HepG2 (cell line): ENCODE data around the gene MSI2. TPM values are rescaled to one million over a fixed set of nuclear protein-coding genes. Genes with fewer than 3 reads are reported as not detected.

ENCODE experiments used
- ASH2L ChIP-seq: fragments of 300-600, 200-600 bp; sonication (generic); IDR thresholded peaks from 2 replicates; pipeline ENCODE4 v1.7.0; 2017; ENCODE audit warnings: low read depth, mild to moderate bottlenecking, moderate library complexity, mixed read lengths, low read length; ENCODE audit not compliant: insufficient read length
- HNRNPLL ChIP-seq: fragments of 200-400 bp; formaldehyde crosslinking; IDR thresholded peaks from 2 replicates; pipeline ENCODE4 v1.6.1; 2017; ENCODE audit warnings: mild to moderate bottlenecking, low read depth, low read length; ENCODE audit not compliant: poor library complexity, severe bottlenecking
- KDM4B ChIP-seq: sonication (generic); formaldehyde crosslinking; IDR thresholded peaks from 2 replicates; pipeline ENCODE4 v1.4.0; 2020; ENCODE audit warnings: missing genetic modification reagents
- KMT2A ChIP-seq: sonication (generic); formaldehyde crosslinking; IDR thresholded peaks from 2 replicates; pipeline ENCODE4 v1.4.0; 2020; ENCODE audit warnings: missing genetic modification reagents
- MEF2D ChIP-seq: sonication (generic); formaldehyde crosslinking; IDR thresholded peaks from 2 replicates; pipeline ENCODE4 v1.5.1; 2020; ENCODE audit warnings: mild to moderate bottlenecking, missing genetic modification reagents
- MLLT10 ChIP-seq: sonication (generic); formaldehyde crosslinking; IDR thresholded peaks from 2 replicates; pipeline ENCODE4 v1.4.0; 2020; ENCODE audit warnings: missing genetic modification reagents
- SP5 ChIP-seq: IDR thresholded peaks from 2 replicates; pipeline ENCODE4 v1.6.1; 2016; ENCODE audit warnings: low read depth, borderline replicate concordance
- SRF ChIP-seq: IDR thresholded peaks from 2 replicates; pipeline ENCODE4 v1.6.1; 2011; ENCODE audit warnings: mild to moderate bottlenecking, low read depth, low read length, moderate library complexity
- TBX2 ChIP-seq: sonication (generic); formaldehyde crosslinking; IDR thresholded peaks from 2 replicates; pipeline ENCODE4 v1.5.0; 2020; ENCODE audit warnings: missing genetic modification reagents, mild to moderate bottlenecking, borderline replicate concordance
- ZFP36 ChIP-seq: fragments of 150-350 bp; IDR thresholded peaks from 2 replicates; pipeline ENCODE4 v1.6.1; 2018; ENCODE audit warnings: borderline replicate concordance, low read length, low read depth; ENCODE audit not compliant: partially characterized antibody
- ZFY ChIP-seq: sonication (generic); formaldehyde crosslinking; IDR thresholded peaks from 2 replicates; pipeline ENCODE4 v1.4.0; 2020; ENCODE audit warnings: missing genetic modification reagents
- ZNF12 ChIP-seq: sonication (generic); formaldehyde crosslinking; IDR thresholded peaks from 2 replicates; pipeline ENCODE4 v1.5.0; 2020; ENCODE audit warnings: missing genetic modification reagents
- ZNF333 ChIP-seq: sonication (generic); formaldehyde crosslinking; IDR thresholded peaks from 2 replicates; pipeline ENCODE4 v1.4.0; 2020; ENCODE audit warnings: mild to moderate bottlenecking, missing genetic modification reagents, borderline replicate concordance
- ZNF776 ChIP-seq: sonication (generic); formaldehyde crosslinking; IDR thresholded peaks from 2 replicates; pipeline ENCODE4 v1.4.0; 2020; ENCODE audit warnings: mild to moderate bottlenecking, missing genetic modification reagents
- ZNF839 ChIP-seq: sonication (generic); formaldehyde crosslinking; IDR thresholded peaks from 2 replicates; pipeline ENCODE4 v1.4.0; 2020; ENCODE audit warnings: missing genetic modification reagents, mild to moderate bottlenecking, borderline replicate concordance
- ZSCAN29 ChIP-seq: sonication (generic); formaldehyde crosslinking; conservative IDR thresholded peaks from 2 replicates; pipeline ENCODE4 v1.4.0; 2020; ENCODE audit warnings: mild to moderate bottlenecking, missing genetic modification reagents
- polyA plus RNA-seq, 8 experiments: library from polyadenylated mRNA; depleted of rRNA in 3 of 8; stranded (reverse) in 7 of 8; unstranded in 1 of 8; fragments of >200 nt; fragmentation: Illumina TruSeq in 4 of 8; extraction: Trizol in 4 of 8; gene quantifications; 2 replicates each; pipeline versions ENCODE4 v1.2.1 to v1.2.3, GENCODE V29; 2011 to 2016; ENCODE audit warnings: low read depth in 4 of 8, missing spikeins in 1 of 8, mixed read lengths in 1 of 8; ENCODE audit not compliant: insufficient read depth in 1 of 8
- total RNA-seq, 5 experiments: library from RNA; depleted of rRNA; stranded (reverse); fragments of >200 nt; fragmentation: Illumina TruSeq; extraction: Trizol; gene quantifications; 2 replicates each; pipeline ENCODE4 v1.2.3, GENCODE V29; 2016; ENCODE audit warnings: low read depth in 1 of 5
- TF ChIP-seq, protein P1 (sequence below): sonication (generic); formaldehyde crosslinking; IDR thresholded peaks from 2 replicates; pipeline ENCODE4 v1.4.0; 2020; ENCODE audit warnings: missing genetic modification reagents, borderline replicate concordance
- TF ChIP-seq, protein P2 (sequence below): sonication (generic); formaldehyde crosslinking; IDR thresholded peaks from 2 replicates; pipeline ENCODE4 v1.4.0; 2020; ENCODE audit warnings: mild to moderate bottlenecking, missing genetic modification reagents
- TF ChIP-seq, protein P3 (sequence below): sonication (generic); formaldehyde crosslinking; IDR thresholded peaks from 2 replicates; pipeline ENCODE4 v1.5.1; 2020; ENCODE audit warnings: mild to moderate bottlenecking, missing genetic modification reagents, moderate library complexity
- TF ChIP-seq, protein P4 (sequence below): fragments of 450-650 bp; IDR thresholded peaks from 2 replicates; pipeline ENCODE4 v1.6.1; 2016

The MSI2 gene
- total and polyA plus RNA-seq, 2 of the 13 experiments (the other 11 are each of a cell fraction or from before 2014, with no cell fraction given): 77.5 to 78.4 TPM

DNA sequence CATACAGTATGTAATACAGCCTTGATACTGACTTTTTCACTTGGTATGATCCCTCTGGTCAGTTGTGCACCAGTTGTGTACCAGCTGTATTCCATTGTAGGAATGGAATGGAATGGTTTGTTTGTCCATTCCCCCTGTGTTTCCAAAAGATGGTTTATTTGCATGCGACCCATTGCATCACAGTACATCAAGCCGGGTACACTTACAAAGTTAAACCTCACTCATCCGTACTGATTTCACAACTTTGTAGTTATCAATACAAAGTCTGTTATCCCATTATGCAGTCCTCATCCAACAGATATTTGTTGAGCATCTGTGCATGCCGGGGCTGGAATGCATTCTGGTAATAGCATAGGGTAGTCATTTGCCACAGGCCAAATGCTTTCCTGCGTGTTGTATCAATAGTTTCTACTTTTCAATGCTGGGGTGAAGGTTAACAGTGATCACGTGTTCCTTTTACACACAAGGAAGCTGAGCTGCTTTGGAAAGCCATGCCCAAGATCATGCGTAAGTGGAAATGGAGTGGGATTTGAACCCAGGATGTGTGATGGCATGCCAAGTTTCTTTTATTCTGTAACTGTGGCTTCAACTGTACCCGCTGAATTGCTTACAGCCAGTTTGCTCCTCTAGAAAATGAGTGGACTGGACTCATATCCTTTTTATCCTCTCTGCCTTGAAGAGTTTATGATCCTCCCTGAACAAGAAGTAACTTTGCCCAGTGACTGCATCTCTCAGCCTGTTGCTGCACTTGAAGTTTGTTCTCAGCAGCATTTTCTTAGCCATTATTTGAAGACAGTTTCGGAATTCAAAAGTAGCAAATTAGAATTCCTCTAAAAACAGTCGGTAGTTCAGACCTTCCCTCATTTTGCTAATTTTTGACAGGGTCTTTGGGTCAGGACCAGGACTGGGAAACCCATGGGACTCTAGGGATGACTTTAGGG is 260.2 kb downstream of the MSI2 start (continued):
- TF ChIP-seq, protein P1, sequence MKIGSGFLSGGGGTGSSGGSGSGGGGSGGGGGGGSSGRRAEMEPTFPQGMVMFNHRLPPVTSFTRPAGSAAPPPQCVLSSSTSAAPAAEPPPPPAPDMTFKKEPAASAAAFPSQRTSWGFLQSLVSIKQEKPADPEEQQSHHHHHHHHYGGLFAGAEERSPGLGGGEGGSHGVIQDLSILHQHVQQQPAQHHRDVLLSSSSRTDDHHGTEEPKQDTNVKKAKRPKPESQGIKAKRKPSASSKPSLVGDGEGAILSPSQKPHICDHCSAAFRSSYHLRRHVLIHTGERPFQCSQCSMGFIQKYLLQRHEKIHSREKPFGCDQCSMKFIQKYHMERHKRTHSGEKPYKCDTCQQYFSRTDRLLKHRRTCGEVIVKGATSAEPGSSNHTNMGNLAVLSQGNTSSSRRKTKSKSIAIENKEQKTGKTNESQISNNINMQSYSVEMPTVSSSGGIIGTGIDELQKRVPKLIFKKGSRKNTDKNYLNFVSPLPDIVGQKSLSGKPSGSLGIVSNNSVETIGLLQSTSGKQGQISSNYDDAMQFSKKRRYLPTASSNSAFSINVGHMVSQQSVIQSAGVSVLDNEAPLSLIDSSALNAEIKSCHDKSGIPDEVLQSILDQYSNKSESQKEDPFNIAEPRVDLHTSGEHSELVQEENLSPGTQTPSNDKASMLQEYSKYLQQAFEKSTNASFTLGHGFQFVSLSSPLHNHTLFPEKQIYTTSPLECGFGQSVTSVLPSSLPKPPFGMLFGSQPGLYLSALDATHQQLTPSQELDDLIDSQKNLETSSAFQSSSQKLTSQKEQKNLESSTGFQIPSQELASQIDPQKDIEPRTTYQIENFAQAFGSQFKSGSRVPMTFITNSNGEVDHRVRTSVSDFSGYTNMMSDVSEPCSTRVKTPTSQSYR (CRISPR knock-in tag): peak; percentile 89; the same call in 1 of the 2 replicates
- no peak for TF ChIP-seq ZFP36
- TF ChIP-seq TBX2 (CRISPR knock-in tag): peak; percentile 88
- TF ChIP-seq SP5: peak; percentile 45; the same call in 1 of the 2 replicates
- TF ChIP-seq SRF: 0 out of 2 replicates have a peak, but pooled peaks have one; percentile 11
- peak; percentile 68 for TF ChIP-seq MEF2D (CRISPR knock-in tag)
- no peak for TF ChIP-seq ZNF776 (CRISPR knock-in tag)
- no peak for TF ChIP-seq ZNF333
- no peak for TF ChIP-seq ZNF839 (CRISPR knock-in tag)
- peak; percentile 41; the same call in 1 of the 2 replicates for TF ChIP-seq KMT2A (CRISPR knock-in tag)
- TF ChIP-seq ZNF12 (CRISPR knock-in tag): peak; percentile 89
- peak; percentile 95 for TF ChIP-seq ZSCAN29
- no peak for TF ChIP-seq HNRNPLL
- peak; percentile 50; the same call in 1 of the 2 replicates for TF ChIP-seq ZFY (CRISPR knock-in tag)
- TF ChIP-seq, protein P2, sequence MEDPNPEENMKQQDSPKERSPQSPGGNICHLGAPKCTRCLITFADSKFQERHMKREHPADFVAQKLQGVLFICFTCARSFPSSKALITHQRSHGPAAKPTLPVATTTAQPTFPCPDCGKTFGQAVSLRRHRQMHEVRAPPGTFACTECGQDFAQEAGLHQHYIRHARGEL (CRISPR knock-in tag): no peak
- TF ChIP-seq, protein P3, sequence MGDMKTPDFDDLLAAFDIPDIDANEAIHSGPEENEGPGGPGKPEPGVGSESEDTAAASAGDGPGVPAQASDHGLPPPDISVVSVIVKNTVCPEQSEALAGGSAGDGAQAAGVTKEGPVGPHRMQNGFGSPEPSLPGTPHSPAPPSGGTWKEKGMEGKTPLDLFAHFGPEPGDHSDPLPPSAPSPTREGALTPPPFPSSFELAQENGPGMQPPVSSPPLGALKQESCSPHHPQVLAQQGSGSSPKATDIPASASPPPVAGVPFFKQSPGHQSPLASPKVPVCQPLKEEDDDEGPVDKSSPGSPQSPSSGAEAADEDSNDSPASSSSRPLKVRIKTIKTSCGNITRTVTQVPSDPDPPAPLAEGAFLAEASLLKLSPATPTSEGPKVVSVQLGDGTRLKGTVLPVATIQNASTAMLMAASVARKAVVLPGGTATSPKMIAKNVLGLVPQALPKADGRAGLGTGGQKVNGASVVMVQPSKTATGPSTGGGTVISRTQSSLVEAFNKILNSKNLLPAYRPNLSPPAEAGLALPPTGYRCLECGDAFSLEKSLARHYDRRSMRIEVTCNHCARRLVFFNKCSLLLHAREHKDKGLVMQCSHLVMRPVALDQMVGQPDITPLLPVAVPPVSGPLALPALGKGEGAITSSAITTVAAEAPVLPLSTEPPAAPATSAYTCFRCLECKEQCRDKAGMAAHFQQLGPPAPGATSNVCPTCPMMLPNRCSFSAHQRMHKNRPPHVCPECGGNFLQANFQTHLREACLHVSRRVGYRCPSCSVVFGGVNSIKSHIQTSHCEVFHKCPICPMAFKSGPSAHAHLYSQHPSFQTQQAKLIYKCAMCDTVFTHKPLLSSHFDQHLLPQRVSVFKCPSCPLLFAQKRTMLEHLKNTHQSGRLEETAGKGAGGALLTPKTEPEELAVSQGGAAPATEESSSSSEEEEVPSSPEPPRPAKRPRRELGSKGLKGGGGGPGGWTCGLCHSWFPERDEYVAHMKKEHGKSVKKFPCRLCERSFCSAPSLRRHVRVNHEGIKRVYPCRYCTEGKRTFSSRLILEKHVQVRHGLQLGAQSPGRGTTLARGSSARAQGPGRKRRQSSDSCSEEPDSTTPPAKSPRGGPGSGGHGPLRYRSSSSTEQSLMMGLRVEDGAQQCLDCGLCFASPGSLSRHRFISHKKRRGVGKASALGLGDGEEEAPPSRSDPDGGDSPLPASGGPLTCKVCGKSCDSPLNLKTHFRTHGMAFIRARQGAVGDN: no peak
- peak; percentile 90 for TF ChIP-seq KDM4B (CRISPR knock-in tag)
- peak; percentile 43 for TF ChIP-seq ASH2L
- TF ChIP-seq, protein P4, sequence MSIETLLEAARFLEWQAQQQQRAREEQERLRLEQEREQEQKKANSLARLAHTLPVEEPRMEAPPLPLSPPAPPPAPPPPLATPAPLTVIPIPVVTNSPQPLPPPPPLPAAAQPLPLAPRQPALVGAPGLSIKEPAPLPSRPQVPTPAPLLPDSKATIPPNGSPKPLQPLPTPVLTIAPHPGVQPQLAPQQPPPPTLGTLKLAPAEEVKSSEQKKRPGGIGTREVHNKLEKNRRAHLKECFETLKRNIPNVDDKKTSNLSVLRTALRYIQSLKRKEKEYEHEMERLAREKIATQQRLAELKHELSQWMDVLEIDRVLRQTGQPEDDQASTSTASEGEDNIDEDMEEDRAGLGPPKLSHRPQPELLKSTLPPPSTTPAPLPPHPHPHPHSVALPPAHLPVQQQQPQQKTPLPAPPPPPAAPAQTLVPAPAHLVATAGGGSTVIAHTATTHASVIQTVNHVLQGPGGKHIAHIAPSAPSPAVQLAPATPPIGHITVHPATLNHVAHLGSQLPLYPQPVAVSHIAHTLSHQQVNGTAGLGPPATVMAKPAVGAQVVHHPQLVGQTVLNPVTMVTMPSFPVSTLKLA: no peak
- no peak for TF ChIP-seq MLLT10
